ENCODE results near the gene TNFRSF14. TPM values are rescaled to one million over a fixed set of nuclear protein-coding genes. Genes with fewer than 3 reads are reported as not detected.
A peak's percentile ranks its signal among the peaks of the same experiment; 100 is the strongest.

The TNFRSF14 gene
- total RNA-seq = 17.7 and 24.5 TPM in 2 replicates

DNA sequence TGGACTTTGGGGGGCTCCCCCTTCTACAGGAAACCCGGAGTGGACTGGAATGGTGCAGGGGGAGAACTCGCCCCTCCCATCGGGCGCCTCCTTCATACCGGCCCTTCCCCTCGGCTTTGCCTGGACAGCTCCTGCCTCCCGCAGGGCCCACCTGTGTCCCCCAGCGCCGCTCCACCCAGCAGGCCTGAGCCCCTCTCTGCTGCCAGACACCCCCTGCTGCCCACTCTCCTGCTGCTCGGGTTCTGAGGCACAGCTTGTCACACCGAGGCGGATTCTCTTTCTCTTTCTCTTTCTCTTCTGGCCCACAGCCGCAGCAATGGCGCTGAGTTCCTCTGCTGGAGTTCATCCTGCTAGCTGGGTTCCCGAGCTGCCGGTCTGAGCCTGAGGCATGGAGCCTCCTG, at the start of gene TNFRSF14:
TNFRSF14 (plus strand) TSS at position 95 of the 401 bp plus-strand sequence; CDS start at position 389, 294 bp downstream.
- TF ChIP-seq, protein P1, sequence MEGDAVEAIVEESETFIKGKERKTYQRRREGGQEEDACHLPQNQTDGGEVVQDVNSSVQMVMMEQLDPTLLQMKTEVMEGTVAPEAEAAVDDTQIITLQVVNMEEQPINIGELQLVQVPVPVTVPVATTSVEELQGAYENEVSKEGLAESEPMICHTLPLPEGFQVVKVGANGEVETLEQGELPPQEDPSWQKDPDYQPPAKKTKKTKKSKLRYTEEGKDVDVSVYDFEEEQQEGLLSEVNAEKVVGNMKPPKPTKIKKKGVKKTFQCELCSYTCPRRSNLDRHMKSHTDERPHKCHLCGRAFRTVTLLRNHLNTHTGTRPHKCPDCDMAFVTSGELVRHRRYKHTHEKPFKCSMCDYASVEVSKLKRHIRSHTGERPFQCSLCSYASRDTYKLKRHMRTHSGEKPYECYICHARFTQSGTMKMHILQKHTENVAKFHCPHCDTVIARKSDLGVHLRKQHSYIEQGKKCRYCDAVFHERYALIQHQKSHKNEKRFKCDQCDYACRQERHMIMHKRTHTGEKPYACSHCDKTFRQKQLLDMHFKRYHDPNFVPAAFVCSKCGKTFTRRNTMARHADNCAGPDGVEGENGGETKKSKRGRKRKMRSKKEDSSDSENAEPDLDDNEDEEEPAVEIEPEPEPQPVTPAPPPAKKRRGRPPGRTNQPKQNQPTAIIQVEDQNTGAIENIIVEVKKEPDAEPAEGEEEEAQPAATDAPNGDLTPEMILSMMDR (IDR thresholded peaks at IDR 0.05; ENCODE audit: insufficient read depth, low read depth, low read length) = peak; percentile 27
- H3K4me3 ChIP-seq (ENCODE audit: low read depth, low read length) = peak within 1 kb of the TSS; percentile 62
- DNase-seq (ENCODE audit: low read depth) = peak; percentile 75

DNA sequence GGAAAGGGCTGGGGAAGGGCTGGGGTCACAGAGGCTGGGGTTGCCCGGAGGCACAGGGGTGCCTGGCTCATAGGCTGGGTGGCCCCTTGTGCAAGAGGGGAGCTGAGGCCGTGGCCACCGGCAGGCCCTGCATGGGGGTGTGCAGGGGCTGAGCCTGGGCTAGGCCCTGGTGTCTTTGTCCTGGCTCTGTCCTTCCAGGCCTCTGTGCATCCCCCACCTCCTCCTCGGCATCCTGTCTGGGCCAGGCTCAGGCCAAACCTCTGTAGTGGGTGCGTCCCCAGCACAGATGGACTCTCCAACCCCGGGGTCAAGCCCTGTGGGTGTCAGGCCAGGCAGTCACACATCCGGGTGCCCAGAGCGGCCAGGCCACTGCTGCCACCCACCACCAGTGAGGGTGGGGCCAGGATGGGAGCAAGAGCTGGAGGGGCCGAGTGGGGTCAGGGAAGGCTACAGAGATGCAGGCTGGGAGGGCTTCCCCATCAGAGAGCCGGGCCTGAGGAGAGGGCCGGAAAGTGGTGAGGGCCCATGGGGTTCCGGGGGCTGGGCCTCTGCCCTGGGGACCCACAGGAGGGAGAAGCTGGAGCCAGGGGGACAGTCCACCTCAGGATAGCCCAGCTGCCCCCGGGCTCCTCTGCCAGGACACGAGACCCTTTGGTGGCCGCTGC, 49.1 kb upstream of the TNFRSF14 start:
- TF ChIP-seq, protein P1 (IDR thresholded peaks at IDR 0.05; ENCODE audit: insufficient read depth, low read depth, low read length) = no peak
- DNase-seq (ENCODE audit: low read depth) = no peak
- H3K4me3 ChIP-seq (ENCODE audit: low read depth, low read length) = no peak overlapping the region

DNA sequence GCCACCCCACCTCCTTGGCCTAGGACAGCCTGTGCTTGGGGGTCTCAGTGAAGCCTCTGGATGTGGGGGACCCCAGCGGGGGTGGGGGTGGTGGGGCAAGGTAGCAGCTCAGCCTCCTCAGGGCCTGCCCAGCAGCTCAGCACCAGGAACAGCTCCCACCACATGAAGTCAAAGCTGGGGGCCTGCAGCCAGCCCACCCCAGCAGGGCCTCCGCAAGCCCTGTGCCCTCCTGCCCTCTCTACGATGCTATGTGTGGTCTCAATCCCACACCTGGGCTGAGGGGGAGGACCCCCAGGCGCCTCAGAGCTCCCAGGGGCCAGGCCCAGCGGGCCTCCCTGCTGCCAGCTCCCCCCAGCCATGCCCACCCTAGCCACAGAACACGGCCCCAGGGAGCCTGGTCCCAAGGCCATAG, 48.4 kb upstream of the TNFRSF14 start:
- DNase-seq (ENCODE audit: low read depth) = no peak
- TF ChIP-seq, protein P1 (IDR thresholded peaks at IDR 0.05; ENCODE audit: insufficient read depth, low read depth, low read length) = no peak
- H3K4me3 ChIP-seq (ENCODE audit: low read depth, low read length) = no peak overlapping the region

DNA sequence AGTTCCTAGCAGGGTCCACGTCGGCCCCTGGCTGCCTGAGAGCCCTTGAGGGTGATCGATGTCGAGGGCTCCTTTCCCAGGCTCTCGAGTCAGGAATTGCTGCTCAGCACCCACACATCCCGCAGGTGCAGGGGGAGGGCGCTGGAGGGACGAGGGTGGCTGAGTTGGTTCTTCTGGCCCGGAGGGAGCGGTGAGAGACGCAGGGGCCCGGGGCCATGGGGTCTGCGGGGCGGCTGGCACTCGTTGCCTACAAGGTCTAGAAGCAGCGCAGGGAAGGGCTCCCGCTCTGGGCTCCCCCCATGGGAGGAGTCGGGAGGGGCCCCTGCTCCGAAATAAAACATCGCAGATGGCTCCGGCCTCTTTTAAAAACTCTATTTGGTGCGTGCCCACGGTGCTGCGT, 48.0 kb upstream of the TNFRSF14 start:
- H3K4me3 ChIP-seq (ENCODE audit: low read depth, low read length) = no peak overlapping the region
- TF ChIP-seq, protein P1 (IDR thresholded peaks at IDR 0.05; ENCODE audit: insufficient read depth, low read depth, low read length) = no peak
- DNase-seq (ENCODE audit: low read depth) = no peak

DNA sequence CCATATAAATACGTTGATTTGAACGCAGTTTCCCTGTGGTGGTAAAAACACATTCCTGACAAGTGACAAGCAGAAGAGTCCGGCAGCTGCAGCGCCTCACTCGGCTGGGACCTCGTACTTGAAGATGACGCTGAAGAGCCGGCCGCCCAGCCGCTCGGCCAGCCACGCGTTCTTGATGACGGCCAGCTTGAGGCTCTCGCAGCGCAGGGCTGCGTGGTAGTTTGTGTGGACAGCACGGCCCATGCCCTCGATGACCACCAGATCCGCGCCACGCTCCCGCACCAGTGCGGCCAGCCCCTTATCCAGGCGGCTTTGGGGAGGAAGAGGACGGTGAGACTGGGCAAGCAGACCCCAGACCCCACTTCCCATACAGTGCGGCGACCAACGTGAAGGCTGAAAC, 47.4 kb upstream of the TNFRSF14 start:
- no peak overlapping the region for H3K4me3 ChIP-seq (ENCODE audit: low read depth, low read length)
- DNase-seq (ENCODE audit: low read depth) = no peak
- TF ChIP-seq, protein P1 (IDR thresholded peaks at IDR 0.05; ENCODE audit: insufficient read depth, low read depth, low read length) = no peak

DNA sequence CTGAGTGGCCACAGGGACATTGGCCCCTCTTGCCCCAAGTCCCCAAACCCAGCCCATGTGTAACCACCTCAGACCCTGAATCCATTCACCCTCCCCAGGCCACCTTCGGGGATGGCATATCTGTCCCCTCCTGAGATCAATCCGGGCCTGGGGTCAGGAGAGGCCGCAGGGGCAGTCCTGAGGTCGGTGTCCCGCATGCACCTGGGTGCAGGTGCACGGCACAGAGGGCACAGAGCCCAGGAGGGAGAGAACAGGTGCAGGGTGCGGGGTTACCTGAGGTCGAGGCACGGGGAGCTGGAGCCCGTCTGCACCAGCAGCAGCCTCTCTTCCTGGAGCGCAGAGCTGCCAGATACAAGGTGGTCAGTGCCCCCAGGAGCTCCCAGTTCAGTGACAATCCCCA, 46.6 kb upstream of the TNFRSF14 start:
- H3K4me3 ChIP-seq (ENCODE audit: low read depth, low read length) = no peak overlapping the region
- DNase-seq (ENCODE audit: low read depth) = no peak
- TF ChIP-seq, protein P1 (IDR thresholded peaks at IDR 0.05; ENCODE audit: insufficient read depth, low read depth, low read length) = no peak

All from fibroblast of villous mesenchyme (primary cell).